Esophagus squamous epithelium (tissue), 5 donors: ENCODE results near the gene SEMA5B. TPM values are rescaled to one million over a fixed set of nuclear protein-coding genes. Genes with fewer than 3 reads are reported as not detected.

ENCODE experiments used
- DNase-seq: peaks from one replicate; lab custom pipeline; 2025; lab: John Stamatoyannopoulos, UW
- H3K27ac ChIP-seq, 4 donors: fragments of 200-600 bp; sonication (generic); one replicate each; pipeline ENCODE4 v1.5.1; 2016 to 2019; ENCODE audit warnings: mild to moderate bottlenecking in 1 of 4
- H3K27me3 ChIP-seq, 4 donors: fragments of 200-600 bp; sonication (generic); 1 replicate in 3 of 4; 2 replicates in 1 of 4; pipeline versions ENCODE4 v1.5.1 to v1.6.0; 2017 to 2021; ENCODE audit warnings: antibody characterized with exemption in 1 of 4
- H3K36me3 ChIP-seq, 3 donors: fragments of 200-600 bp; sonication (generic); one replicate each; pipeline ENCODE4 v1.5.1; 2016 to 2019
- H3K4me1 ChIP-seq, 3 donors: fragments of 200-600 bp; sonication (generic); one replicate each; pipeline ENCODE4 v1.5.1; 2017 to 2019
- H3K4me3 ChIP-seq, 4 donors: fragments of 200-600 bp; sonication (generic); 1 replicate in 3 of 4; 2 replicates in 1 of 4; pipeline ENCODE4 v1.5.1; 2016 to 2019; ENCODE audit warnings: mild to moderate bottlenecking in 2 of 4, moderate library complexity in 1 of 4
- H3K9me3 ChIP-seq, 3 donors: fragments of 200-600 bp; sonication (generic); one replicate each; pipeline ENCODE4 v1.5.1; 2016 to 2019
- POLR2A ChIP-seq, 4 donors: fragments of 450-650 bp; IDR thresholded peaks; one replicate each; pipeline ENCODE4 v1.6.1; 2017; ENCODE audit warnings: antibody characterized with exemption in 4 of 4, mild to moderate bottlenecking in 4 of 4, moderate library complexity in 3 of 4
- WGBS, 2 donors: methylation state at CpG; one replicate each; pipeline ENCODE4 v1.1.5; 2018; 5-methylcytosine and 5-hydroxymethylcytosine counted together
- intact Hi-C: fragments of 100-400 bp; cut with DNase I; formaldehyde crosslinking; loops from one replicate; pipeline ENCODE4 v1.15.0; 2022
- total RNA-seq, 4 donors: library from RNA; depleted of rRNA; stranded (reverse); fragments of >200 nt; gene quantifications; one replicate each; pipeline ENCODE4 v1.1.0, GENCODE V29; 2016
- TF ChIP-seq, protein P1 (sequence below), 6 experiments: fragments of 450-650 bp in 4 of 6; fragments of 200-600 bp in 2 of 6; sonication (generic) in 2 of 6; IDR thresholded peaks; one replicate each; pipeline ENCODE4 v1.5.1; 2016 to 2019; ENCODE audit warnings: antibody characterized with exemption in 6 of 6, mild to moderate bottlenecking in 4 of 6, moderate library complexity in 4 of 6
- donor health status: DM: yes; HTN: yes; CAD: no.

SEMA5B gene
- total RNA-seq, 4 donors from 2014 or later = 0.13 to 0.21 (median 0.19) TPM; not detected in 1

- Histone ChIP-seq H3K9me3 (no peaks in the 10 kb centered on the region), H3K27ac (no peak overlapping the region), H3K4me3 (no peak overlapping the region), H3K36me3 (no peaks in the 10 kb centered on the region), H3K27me3 (peaks cover 0 to 57% (median 0%) of the 10 kb centered on the region in 4 donors), H3K4me1 (no peaks in the 10 kb centered on the region)
- no peak for DNase-seq
- TF ChIP-seq, protein P1, sequence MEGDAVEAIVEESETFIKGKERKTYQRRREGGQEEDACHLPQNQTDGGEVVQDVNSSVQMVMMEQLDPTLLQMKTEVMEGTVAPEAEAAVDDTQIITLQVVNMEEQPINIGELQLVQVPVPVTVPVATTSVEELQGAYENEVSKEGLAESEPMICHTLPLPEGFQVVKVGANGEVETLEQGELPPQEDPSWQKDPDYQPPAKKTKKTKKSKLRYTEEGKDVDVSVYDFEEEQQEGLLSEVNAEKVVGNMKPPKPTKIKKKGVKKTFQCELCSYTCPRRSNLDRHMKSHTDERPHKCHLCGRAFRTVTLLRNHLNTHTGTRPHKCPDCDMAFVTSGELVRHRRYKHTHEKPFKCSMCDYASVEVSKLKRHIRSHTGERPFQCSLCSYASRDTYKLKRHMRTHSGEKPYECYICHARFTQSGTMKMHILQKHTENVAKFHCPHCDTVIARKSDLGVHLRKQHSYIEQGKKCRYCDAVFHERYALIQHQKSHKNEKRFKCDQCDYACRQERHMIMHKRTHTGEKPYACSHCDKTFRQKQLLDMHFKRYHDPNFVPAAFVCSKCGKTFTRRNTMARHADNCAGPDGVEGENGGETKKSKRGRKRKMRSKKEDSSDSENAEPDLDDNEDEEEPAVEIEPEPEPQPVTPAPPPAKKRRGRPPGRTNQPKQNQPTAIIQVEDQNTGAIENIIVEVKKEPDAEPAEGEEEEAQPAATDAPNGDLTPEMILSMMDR (IDR thresholded peaks at IDR 0.05) = no peak
- TF ChIP-seq POLR2A (IDR thresholded peaks at IDR 0.05) = no peak
- intact Hi-C loops = no loop called here
- 49 to 60% methylated on average over 3 of the region's 3 CpGs for WGBS, 2 donors
These were observed 8.4 kb downstream of the SEMA5B start for GRCh38 chr3:123019161-123019560.

DNA sequence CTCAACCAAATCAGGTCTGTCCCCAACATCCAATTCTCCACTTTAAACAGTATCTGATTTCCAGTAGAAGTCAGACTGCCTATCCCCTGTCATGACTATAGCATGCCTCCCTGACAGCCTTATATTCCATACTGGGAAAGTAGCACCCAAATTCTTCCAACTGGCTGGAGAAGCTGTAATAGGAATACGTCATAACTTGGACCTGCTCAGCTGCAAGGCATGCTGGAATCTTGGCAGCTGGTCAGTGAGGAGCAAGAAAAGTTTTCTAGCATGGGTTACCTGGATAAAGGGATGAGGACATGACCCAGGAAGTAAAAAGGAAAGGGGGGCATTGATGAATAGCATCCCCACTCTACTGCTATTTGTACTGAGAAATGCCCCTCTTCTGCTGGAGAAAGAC lies 8.9 kb downstream of the SEMA5B start:
- no peak for DNase-seq
- Histone ChIP-seq H3K36me3 (no peaks in the 10 kb centered on the region), H3K27ac (no peak overlapping the region), H3K9me3 (no peaks in the 10 kb centered on the region), H3K27me3 (peaks cover 0 to 57% (median 0%) of the 10 kb centered on the region in 4 donors), H3K4me3 (no peak overlapping the region), H3K4me1 (no peaks in the 10 kb centered on the region)
- intact Hi-C loops = no loop called here
- 57 to 60% methylated on average over 1 of the region's 1 CpG for WGBS, 2 donors
- TF ChIP-seq, protein P1 (IDR thresholded peaks at IDR 0.05) = no peak
- no peak for TF ChIP-seq POLR2A (IDR thresholded peaks at IDR 0.05)

- WGBS, 2 donors = 89 to 94% methylated on average over 2 to 4 of the region's 4 CpGs
- no peak overlapping the region for H3K27ac ChIP-seq
- H3K4me1 ChIP-seq = no peaks in the 10 kb centered on the region
- peaks cover 0 to 30% (median 0%) of the 10 kb centered on the region in 4 donors for H3K27me3 ChIP-seq
- TF ChIP-seq, protein P1 (IDR thresholded peaks at IDR 0.05) = no peak
- TF ChIP-seq POLR2A (IDR thresholded peaks at IDR 0.05) = no peak
- no peaks in the 10 kb centered on the region for H3K9me3 ChIP-seq
- H3K36me3 ChIP-seq = no peaks in the 10 kb centered on the region
- no peak overlapping the region for H3K4me3 ChIP-seq
- intact Hi-C loops = no loop called here
- no peak for DNase-seq
These were observed 12.0 kb downstream of the SEMA5B start for GRCh38 chr3:123015596-123015995.

GRCh38 chr3:123013876-123014275 lies 13.7 kb downstream of the SEMA5B start:
- peaks cover 0 to 15% (median 0%) of the 10 kb centered on the region in 4 donors for H3K27me3 ChIP-seq
- H3K27ac ChIP-seq = no peak overlapping the region
- intact Hi-C loops = no loop called here
- no peaks in the 10 kb centered on the region for H3K36me3 ChIP-seq
- H3K4me1 ChIP-seq = no peaks in the 10 kb centered on the region
- DNase-seq = no peak
- TF ChIP-seq POLR2A (IDR thresholded peaks at IDR 0.05) = no peak
- TF ChIP-seq, protein P1 (IDR thresholded peaks at IDR 0.05) = no peak
- H3K4me3 ChIP-seq = no peak overlapping the region
- 58 to 65% methylated on average over 2 to 5 of the region's 6 CpGs for WGBS, 2 donors
- no peaks in the 10 kb centered on the region for H3K9me3 ChIP-seq

DNA sequence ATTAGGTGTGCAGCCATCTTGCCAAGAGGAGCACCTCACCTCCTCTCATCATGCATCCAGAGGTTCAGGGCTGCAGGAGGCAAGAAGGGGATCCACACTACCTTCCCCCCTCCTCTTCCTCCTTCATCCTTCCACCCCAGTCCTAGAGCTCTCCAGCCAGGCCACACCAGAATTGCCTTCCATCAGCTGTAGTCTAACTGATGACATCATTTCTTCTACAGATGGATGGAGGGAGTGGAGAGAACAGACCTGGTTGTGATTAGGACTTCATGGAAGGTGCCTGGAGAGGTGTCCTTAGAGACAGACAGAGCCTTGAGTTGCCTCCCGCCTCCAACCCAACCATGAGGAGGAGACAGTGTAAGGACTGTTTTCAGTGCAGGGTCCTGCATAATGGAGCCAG lies 14.9 kb downstream of the SEMA5B start:
- peaks cover 0 to 11% (median 0%) of the 10 kb centered on the region in 4 donors for H3K27me3 ChIP-seq
- H3K36me3 ChIP-seq = no peaks in the 10 kb centered on the region
- no peak for DNase-seq
- intact Hi-C loops = no loop called here
- H3K4me3 ChIP-seq = no peak overlapping the region
- H3K9me3 ChIP-seq = no peaks in the 10 kb centered on the region
- TF ChIP-seq, protein P1 (IDR thresholded peaks at IDR 0.05) = no peak
- TF ChIP-seq POLR2A (IDR thresholded peaks at IDR 0.05) = no peak
- H3K4me1 ChIP-seq = no peaks in the 10 kb centered on the region
- 89 to 100% methylated on average over 1 of the region's 1 CpG for WGBS, 2 donors
- H3K27ac ChIP-seq = no peak overlapping the region
